Keratinocyte (primary cell): ENCODE measurements around the gene MUC4. TPM values are rescaled to one million over a fixed set of nuclear protein-coding genes. Genes with fewer than 3 reads are reported as not detected.
A peak's percentile ranks its signal among the peaks of the same experiment; 100 is the strongest.

Experiments used
- DNase-seq: peaks from one replicate; pipeline ENCODE4 v3.0.0-alpha.2; 2011; ENCODE audit warnings: low read depth, missing footprints, low spot score
- FAIRE-seq: peaks from 2 replicates; lab custom pipeline; 2011; peaks lifted over from hg19 to GRCh38; lab: Jason Lieb, UNC
- H2AFZ ChIP-seq: 2 replicates; pipeline ENCODE4 v1.6.0; 2012; ENCODE audit warnings: low read length, control low read depth, inconsistent platforms; ENCODE audit not compliant: control insufficient read depth
- H3K27ac ChIP-seq: 2 replicates; pipeline ENCODE4 v1.5.1; 2011; ENCODE audit warnings: low read length; ENCODE audit not compliant: control insufficient read depth, insufficient read depth
- H3K27me3 ChIP-seq: 3 replicates; pipeline ENCODE4 v1.6.0; 2011; ENCODE audit warnings: low read length; ENCODE audit not compliant: control insufficient read depth, insufficient read depth; ENCODE audit errors: extremely low read depth
- H3K36me3 ChIP-seq, 2 experiments: 2 replicates in 1 of 2; 3 replicates in 1 of 2; pipeline ENCODE4 v1.5.1; 2011; ENCODE audit warnings: low read length in 2 of 2, mild to moderate bottlenecking in 1 of 2; ENCODE audit not compliant: control insufficient read depth in 2 of 2, insufficient read depth in 2 of 2; ENCODE audit errors: extremely low read depth in 1 of 2
- H3K4me1 ChIP-seq: 3 replicates; pipeline ENCODE4 v1.5.1; 2011; ENCODE audit warnings: low read length; ENCODE audit not compliant: control insufficient read depth, insufficient read depth; ENCODE audit errors: extremely low read depth
- H3K4me2 ChIP-seq: 3 replicates; pipeline ENCODE4 v1.6.0; 2011; ENCODE audit warnings: low read depth, low read length; ENCODE audit not compliant: control insufficient read depth, insufficient read depth; ENCODE audit errors: extremely low read depth
- H3K4me3 ChIP-seq, 3 experiments: fragments of 200-600 bp in 1 of 3; sonication (generic) in 1 of 3; 2 replicates in 2 of 3; 3 replicates in 1 of 3; pipeline ENCODE4 v1.5.1; 2011 to 2016; ENCODE audit warnings: low read length in 3 of 3, mild to moderate bottlenecking in 3 of 3, control low read depth in 2 of 3, inconsistent platforms in 1 of 3, low read depth in 1 of 3, mixed read lengths in 1 of 3, mixed run types in 1 of 3, moderate library complexity in 1 of 3; ENCODE audit not compliant: control insufficient read depth in 2 of 3, insufficient read depth in 2 of 3; ENCODE audit errors: extremely low read depth in 1 of 3
- H3K79me2 ChIP-seq: 2 replicates; pipeline ENCODE4 v1.6.0; 2012; ENCODE audit warnings: low read length; ENCODE audit not compliant: control insufficient read depth, insufficient read depth
- H3K9ac ChIP-seq: 3 replicates; pipeline ENCODE4 v1.6.0; 2011; ENCODE audit warnings: low read length; ENCODE audit not compliant: control insufficient read depth, insufficient read depth; ENCODE audit errors: extremely low read depth
- H3K9me1 ChIP-seq: 3 replicates; pipeline ENCODE4 v1.6.0; 2011; ENCODE audit warnings: low read length; ENCODE audit not compliant: control insufficient read depth, insufficient read depth; ENCODE audit errors: extremely low read depth
- H3K9me3 ChIP-seq: 2 replicates; pipeline ENCODE4 v1.5.1; 2012; ENCODE audit warnings: low read depth, low read length; ENCODE audit not compliant: control insufficient read depth
- H4K20me1 ChIP-seq: 3 replicates; pipeline ENCODE4 v1.6.0; 2011; ENCODE audit warnings: low read length; ENCODE audit not compliant: control insufficient read depth, insufficient read depth; ENCODE audit errors: extremely low read depth
- EZH2 ChIP-seq: IDR thresholded peaks from one replicate; pipeline ENCODE4 v1.6.1; 2012; ENCODE audit warnings: inconsistent platforms, mild to moderate bottlenecking, low read length, moderate library complexity
- dilution Hi-C: fragments of 300-500 bp; cut with MboI; formaldehyde crosslinking; loops from one replicate; pipeline ENCODE4 v1.7.0; 2020; ENCODE audit warnings: low sequenced_read_pairs; ENCODE audit not compliant: extremely low pct_ligation_motif_present
- polyA plus RNA-seq, 5 experiments: library from polyadenylated mRNA; depleted of rRNA in 3 of 5; stranded (reverse) in 3 of 5; stranded (forward) in 1 of 5; unstranded in 1 of 5; fragments of >200 nt; gene quantifications; 1 replicate in 1 of 5; 2 replicates in 3 of 5; 3 replicates in 1 of 5; pipeline versions ENCODE4 v1.2.1 to v1.2.3, GENCODE V29; 2011 to 2012; ENCODE audit warnings: missing spikeins in 2 of 5, low read depth in 1 of 5, low replicate concordance in 1 of 5
- TF ChIP-seq, protein P1 (sequence below), 3 experiments: IDR thresholded peaks in 1 of 3; conservative IDR thresholded peaks in 1 of 3; optimal IDR thresholded peaks in 1 of 3; 2 replicates in 2 of 3; 3 replicates in 1 of 3; pipeline versions ENCODE3 to v1.5.1; 2011; ENCODE audit warnings: low read length in 3 of 3, mild to moderate bottlenecking in 3 of 3, moderate library complexity in 2 of 3, control low read depth in 1 of 3, inconsistent platforms in 1 of 3; ENCODE audit not compliant: insufficient read depth in 2 of 3; ENCODE audit errors: extremely low read depth in 1 of 3

MUC4 gene
- polyA plus RNA-seq, 1 donor (not counting 4 experiments of a cell fraction or from before 2014, with no cell fraction given) = not detected

GRCh38 chr3:195856410-195857084, 44.8 kb upstream of the MUC4 start:
- Histone ChIP-seq H3K27me3 (no peaks in the 10 kb centered on the region), H3K9me3 (no peaks in the 10 kb centered on the region), H3K9ac (no peak overlapping the region), H3K4me1 (peaks cover 14% of the 10 kb centered on the region), H3K27ac (no peak overlapping the region), H3K36me3 (no peaks in the 10 kb centered on the region), H2AFZ (no peak overlapping the region), H3K9me1 (no peaks in the 10 kb centered on the region), H3K4me3 (no peak overlapping the region), H3K79me2 (no peaks in the 10 kb centered on the region), H3K4me2 (no peak overlapping the region), H4K20me1 (no peaks in the 10 kb centered on the region)
- FAIRE-seq = no peak
- no peak for TF ChIP-seq EZH2
- TF ChIP-seq, protein P1, sequence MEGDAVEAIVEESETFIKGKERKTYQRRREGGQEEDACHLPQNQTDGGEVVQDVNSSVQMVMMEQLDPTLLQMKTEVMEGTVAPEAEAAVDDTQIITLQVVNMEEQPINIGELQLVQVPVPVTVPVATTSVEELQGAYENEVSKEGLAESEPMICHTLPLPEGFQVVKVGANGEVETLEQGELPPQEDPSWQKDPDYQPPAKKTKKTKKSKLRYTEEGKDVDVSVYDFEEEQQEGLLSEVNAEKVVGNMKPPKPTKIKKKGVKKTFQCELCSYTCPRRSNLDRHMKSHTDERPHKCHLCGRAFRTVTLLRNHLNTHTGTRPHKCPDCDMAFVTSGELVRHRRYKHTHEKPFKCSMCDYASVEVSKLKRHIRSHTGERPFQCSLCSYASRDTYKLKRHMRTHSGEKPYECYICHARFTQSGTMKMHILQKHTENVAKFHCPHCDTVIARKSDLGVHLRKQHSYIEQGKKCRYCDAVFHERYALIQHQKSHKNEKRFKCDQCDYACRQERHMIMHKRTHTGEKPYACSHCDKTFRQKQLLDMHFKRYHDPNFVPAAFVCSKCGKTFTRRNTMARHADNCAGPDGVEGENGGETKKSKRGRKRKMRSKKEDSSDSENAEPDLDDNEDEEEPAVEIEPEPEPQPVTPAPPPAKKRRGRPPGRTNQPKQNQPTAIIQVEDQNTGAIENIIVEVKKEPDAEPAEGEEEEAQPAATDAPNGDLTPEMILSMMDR (optimal IDR thresholded peaks at IDR 0.05 in 1 of 3, IDR thresholded peaks at IDR 0.05 in 1 of 3, conservative IDR thresholded peaks at IDR 0.05 in 1 of 3; ENCODE audit: extremely low read depth in 1 of 3, insufficient read depth in 2 of 3, low read length in 3 of 3) = no peak
- DNase-seq = no peak
- dilution Hi-C loops = no loop called here

DNA sequence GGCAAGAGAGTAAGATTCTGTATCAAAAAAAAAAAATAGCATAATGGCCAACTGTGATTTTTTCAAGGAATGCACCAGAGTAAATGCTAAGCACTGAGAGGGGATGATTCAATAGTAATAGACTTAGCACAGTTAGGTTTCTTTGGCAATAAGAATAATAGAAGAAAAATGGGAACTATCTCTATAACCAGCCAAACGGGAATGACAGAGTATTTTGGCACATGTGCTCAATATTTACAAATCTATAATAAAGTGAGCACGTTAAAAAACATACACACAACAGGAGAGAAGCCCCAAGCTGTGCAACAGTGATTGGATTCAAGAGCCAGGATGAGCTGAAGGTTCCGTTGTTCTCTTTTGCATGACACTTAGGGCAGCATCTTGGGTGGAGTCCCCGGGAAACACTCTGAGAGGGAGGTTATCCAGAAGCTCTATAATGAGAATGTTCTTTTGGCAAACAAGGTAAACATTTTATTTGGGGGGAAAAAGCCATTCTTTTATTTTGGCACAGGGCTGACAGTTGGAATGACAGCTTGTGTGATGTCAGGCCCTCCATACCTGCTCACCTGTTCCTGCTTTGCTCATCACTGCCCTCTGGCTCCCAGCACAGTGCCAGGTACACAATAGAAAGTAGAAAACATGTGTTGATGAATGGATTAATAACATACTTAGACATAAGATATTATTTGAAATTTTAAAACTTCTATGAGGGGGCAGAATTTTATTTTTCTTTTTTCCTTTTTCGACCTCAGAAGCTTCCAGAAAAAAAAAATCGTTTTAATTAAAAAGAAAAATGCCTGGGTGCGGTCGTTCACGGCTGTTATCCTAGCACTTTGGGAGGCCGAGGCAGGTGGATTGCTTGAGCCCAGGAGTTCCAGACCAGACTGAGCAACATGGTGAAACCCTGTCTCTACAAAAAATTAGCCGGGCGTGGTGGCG, 44.0 kb upstream of the MUC4 start:
- DNase-seq (no peak), FAIRE-seq (no peak)
- no peaks in the 10 kb centered on the region for H3K9me1 ChIP-seq
- TF ChIP-seq EZH2 = no peak
- TF ChIP-seq, protein P1 (optimal IDR thresholded peaks at IDR 0.05 in 1 of 3, IDR thresholded peaks at IDR 0.05 in 1 of 3, conservative IDR thresholded peaks at IDR 0.05 in 1 of 3; ENCODE audit: extremely low read depth in 1 of 3, insufficient read depth in 2 of 3, low read length in 3 of 3) = peak; percentile 45 to 70 (median 61)
- no peak overlapping the region for H3K9ac ChIP-seq
- no peaks in the 10 kb centered on the region for H4K20me1 ChIP-seq
- no peak overlapping the region for H3K27ac ChIP-seq
- no peaks in the 10 kb centered on the region for H3K9me3 ChIP-seq
- dilution Hi-C loops = no loop called here
- no peak overlapping the region for H2AFZ ChIP-seq
- H3K27me3 ChIP-seq = no peaks in the 10 kb centered on the region
- no peaks in the 10 kb centered on the region for H3K79me2 ChIP-seq
- no peak overlapping the region for H3K4me3 ChIP-seq
- H3K4me2 ChIP-seq = no peak overlapping the region
- H3K4me1 ChIP-seq = peaks cover 14% of the 10 kb centered on the region
- no peaks in the 10 kb centered on the region for H3K36me3 ChIP-seq
